Gastroesophageal sphincter (tissue), 3 donors: ENCODE results near the gene MRPL37.

Experiments used
- EP300 ChIP-seq: sonication (generic); formaldehyde crosslinking; IDR thresholded peaks from one replicate; pipeline ENCODE4 v1.6.1; 2017; ENCODE audit warnings: antibody characterized with exemption, mild to moderate bottlenecking
- POLR2A ChIP-seq, 2 donors: fragments of 450-650 bp; IDR thresholded peaks; one replicate each; pipeline ENCODE4 v1.6.1; 2017; ENCODE audit warnings: antibody characterized with exemption in 2 of 2, mild to moderate bottlenecking in 2 of 2, moderate library complexity in 1 of 2
- TF ChIP-seq, protein P1 (sequence below), 4 experiments: fragments of 200-600 bp in 2 of 4; fragments of 450-650 bp in 2 of 4; sonication (generic) in 1 of 4; IDR thresholded peaks; one replicate each; pipeline ENCODE4 v1.5.1; 2017 to 2019; ENCODE audit warnings: antibody characterized with exemption in 4 of 4, mild to moderate bottlenecking in 2 of 4, moderate library complexity in 2 of 4

DNA sequence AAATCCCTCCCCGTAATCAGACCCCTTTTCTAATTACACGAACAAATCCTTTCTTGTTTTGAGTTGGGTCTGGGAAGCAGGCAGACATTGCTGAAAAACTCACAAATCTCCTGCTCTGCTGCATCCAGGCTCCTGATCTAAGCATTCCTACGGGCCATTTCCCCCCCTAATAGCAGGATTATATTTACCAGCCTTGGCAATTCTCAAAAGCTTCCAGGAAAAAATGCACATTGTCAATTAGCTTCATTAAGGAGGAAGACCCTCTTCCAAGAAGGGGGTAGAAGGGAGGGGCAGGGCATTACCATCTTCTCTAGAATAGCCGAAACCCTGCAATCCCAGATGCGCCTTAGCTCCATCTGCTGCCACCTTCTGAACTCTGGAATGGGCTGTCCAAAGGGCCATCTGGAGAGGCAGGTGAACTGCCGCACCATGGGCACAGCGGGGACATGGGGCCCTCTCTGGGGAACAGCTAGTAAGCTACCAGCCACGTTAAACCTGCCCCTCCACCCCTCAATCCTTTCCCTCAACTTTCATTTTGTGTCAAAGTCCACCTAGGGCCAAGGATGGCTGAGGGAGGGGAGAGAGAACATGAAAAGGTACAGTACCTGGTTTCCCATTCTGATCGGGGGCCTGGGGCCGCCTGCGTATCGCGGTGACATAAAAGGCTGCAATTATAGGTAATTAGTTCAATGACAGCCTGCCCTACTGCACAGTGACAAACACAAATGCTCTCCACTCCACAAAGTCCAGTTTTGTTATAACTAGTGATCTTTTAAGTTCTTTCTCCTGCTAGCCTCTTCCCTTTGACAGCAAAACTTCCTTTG is 56.8 kb downstream of the MRPL37 start:
- TF ChIP-seq, protein P1, sequence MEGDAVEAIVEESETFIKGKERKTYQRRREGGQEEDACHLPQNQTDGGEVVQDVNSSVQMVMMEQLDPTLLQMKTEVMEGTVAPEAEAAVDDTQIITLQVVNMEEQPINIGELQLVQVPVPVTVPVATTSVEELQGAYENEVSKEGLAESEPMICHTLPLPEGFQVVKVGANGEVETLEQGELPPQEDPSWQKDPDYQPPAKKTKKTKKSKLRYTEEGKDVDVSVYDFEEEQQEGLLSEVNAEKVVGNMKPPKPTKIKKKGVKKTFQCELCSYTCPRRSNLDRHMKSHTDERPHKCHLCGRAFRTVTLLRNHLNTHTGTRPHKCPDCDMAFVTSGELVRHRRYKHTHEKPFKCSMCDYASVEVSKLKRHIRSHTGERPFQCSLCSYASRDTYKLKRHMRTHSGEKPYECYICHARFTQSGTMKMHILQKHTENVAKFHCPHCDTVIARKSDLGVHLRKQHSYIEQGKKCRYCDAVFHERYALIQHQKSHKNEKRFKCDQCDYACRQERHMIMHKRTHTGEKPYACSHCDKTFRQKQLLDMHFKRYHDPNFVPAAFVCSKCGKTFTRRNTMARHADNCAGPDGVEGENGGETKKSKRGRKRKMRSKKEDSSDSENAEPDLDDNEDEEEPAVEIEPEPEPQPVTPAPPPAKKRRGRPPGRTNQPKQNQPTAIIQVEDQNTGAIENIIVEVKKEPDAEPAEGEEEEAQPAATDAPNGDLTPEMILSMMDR (IDR thresholded peaks at IDR 0.05): no peak
- no peak for TF ChIP-seq EP300
- TF ChIP-seq POLR2A (IDR thresholded peaks at IDR 0.05): no peak
